Spleen (tissue), 7 donors: ENCODE measurements around the gene FKBP2.

ENCODE experiments used
- POLR2A ChIP-seq, 3 donors: fragments of 450-650 bp; IDR thresholded peaks; one replicate each; pipeline ENCODE4 v1.5.1; 2017; ENCODE audit warnings: antibody characterized with exemption in 3 of 3, mild to moderate bottlenecking in 1 of 3
- POLR2AphosphoS5 ChIP-seq, 3 donors: sonication (generic); formaldehyde crosslinking; IDR thresholded peaks; one replicate each; pipeline ENCODE4 v1.5.1; 2017; ENCODE audit warnings: antibody characterized with exemption in 3 of 3
- TF ChIP-seq, protein P1 (sequence below), 11 experiments: fragments of 200-600 bp in 7 of 11; fragments of 450-650 bp in 4 of 11; sonication (generic) in 4 of 11; IDR thresholded peaks in 8 of 11; conservative IDR thresholded peaks in 3 of 11; 1 replicate in 7 of 11; 2 replicates in 4 of 11; pipeline versions ENCODE4 v1.4.0 to v1.8.0; 2016 to 2021; ENCODE audit warnings: antibody characterized with exemption in 11 of 11, inconsistent platforms in 4 of 11, mild to moderate bottlenecking in 1 of 11
- donor health status: DM: no; HTN: no; CAD: no; lungs with moderate emphysema.
- donor health status: DM: no; HTN: no; CAD: no.
- donor health status: DM: no; HTN: no; CAD: no.

DNA sequence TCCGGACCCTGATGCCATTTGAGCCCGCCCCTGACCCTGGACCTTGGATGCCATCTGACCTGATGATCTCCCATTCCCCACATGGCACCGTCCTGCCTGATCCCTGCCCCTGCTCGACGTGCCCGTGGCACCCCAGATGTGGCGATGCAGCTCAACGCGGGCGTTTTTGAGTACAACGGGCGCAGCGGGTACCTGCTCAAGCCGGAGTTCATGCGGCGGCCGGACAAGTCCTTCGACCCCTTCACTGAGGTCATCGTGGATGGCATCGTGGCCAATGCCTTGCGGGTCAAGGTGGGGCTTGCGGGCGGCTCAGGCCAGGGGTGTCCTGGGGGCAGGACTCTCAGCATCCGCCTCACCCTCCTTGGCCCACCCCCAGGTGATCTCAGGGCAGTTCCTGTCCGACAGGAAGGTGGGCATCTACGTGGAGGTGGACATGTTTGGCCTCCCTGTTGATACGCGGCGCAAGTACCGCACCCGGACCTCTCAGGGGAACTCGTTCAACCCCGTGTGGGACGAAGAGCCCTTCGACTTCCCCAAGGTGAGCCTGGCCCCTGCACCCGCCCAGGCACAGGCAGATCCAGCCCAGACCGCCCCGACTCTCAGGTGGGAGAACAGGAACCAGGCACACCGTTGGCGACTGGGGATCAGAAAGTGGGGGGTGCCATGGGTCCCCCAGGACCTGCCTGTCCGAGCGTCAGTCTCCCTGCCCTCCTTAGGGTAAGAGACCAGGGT lies 21.5 kb downstream of the FKBP2 start:
- TF ChIP-seq, protein P1, sequence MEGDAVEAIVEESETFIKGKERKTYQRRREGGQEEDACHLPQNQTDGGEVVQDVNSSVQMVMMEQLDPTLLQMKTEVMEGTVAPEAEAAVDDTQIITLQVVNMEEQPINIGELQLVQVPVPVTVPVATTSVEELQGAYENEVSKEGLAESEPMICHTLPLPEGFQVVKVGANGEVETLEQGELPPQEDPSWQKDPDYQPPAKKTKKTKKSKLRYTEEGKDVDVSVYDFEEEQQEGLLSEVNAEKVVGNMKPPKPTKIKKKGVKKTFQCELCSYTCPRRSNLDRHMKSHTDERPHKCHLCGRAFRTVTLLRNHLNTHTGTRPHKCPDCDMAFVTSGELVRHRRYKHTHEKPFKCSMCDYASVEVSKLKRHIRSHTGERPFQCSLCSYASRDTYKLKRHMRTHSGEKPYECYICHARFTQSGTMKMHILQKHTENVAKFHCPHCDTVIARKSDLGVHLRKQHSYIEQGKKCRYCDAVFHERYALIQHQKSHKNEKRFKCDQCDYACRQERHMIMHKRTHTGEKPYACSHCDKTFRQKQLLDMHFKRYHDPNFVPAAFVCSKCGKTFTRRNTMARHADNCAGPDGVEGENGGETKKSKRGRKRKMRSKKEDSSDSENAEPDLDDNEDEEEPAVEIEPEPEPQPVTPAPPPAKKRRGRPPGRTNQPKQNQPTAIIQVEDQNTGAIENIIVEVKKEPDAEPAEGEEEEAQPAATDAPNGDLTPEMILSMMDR (IDR thresholded peaks at IDR 0.05 in 8 of 11, conservative IDR thresholded peaks at IDR 0.05 in 3 of 11): no peak
- TF ChIP-seq POLR2AphosphoS5 (IDR thresholded peaks at IDR 0.05): no peak
- no peak for TF ChIP-seq POLR2A (IDR thresholded peaks at IDR 0.05)
